ENCODE measurements around the gene AUH. TPM values are rescaled to one million over a fixed set of nuclear protein-coding genes. Genes with fewer than 3 reads are reported as not detected.

AUH gene
- total and polyA plus RNA-seq, 2 donors (not counting 1 experiment from before 2014, with no cell fraction given): 5.2 to 29.1 TPM

DNA sequence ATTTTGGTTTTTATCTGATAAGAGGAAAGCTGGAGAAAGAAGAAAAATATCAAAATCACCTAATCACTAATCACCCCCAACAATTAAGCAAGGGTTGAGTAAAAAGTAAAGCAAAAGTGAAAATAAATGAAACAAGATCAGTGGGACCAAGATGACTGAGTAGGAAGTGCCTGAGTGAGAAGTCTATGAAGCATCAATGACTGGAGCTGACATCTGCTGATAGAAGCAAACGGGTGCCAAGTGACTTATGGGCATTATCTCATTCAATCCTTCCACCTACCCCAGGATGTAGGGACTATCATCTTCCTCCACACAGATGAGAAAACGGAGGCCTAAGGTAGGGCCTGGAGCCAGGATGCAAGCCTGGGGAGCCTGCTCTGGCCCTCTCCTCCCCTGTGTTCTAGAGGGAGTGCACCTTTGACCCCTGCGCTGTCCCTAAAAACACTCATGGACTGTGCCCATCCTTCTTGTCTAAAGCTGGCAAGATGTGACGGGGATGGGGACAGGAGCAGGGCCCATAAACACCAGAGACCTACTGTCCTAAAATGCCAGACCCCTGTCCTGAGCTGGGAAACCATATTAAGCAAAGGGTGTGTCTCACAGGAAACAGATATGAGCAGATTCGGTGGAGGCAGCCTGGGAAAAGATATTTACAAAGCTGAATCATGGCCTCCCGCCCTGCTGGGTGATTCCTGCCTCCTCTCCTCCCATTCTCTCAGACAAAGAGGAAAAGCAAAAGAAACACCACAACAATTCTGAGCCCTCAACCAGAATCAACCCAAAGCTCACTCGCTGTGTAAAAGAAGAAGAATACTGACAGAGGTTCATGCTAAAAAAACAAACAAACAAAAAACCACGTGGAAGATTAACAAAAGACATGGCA, 116.0 kb downstream of the AUH start:
- Mint-ChIP-seq H3K27me3 (no peaks in the 10 kb centered on the region), H3K4me1 (peaks cover 10% of the 10 kb centered on the region), H3K9me3 (ENCODE audit: insufficient read depth) (no peaks in the 10 kb centered on the region), H3K4me3 (no peak overlapping the region), H3K27ac (no peak overlapping the region)
- Histone ChIP-seq H2AFZ (ENCODE audit: insufficient read depth, low read depth, low read length, poor library complexity, severe bottlenecking) (no peak overlapping the region), H3K36me3 (replicated peaks in 1 of 2; ENCODE audit: control extremely low read depth in 1 of 2, control insufficient read depth in 1 of 2, extremely low read depth in 1 of 2, insufficient read depth in 2 of 2, low read length in 1 of 2) (no peaks in the 10 kb centered on the region), H3K4me2 (replicated peaks; ENCODE audit: low read depth, low read length, poor library complexity, severe bottlenecking) (no peak overlapping the region), H3K9me3 (ENCODE audit: control extremely low read depth in 1 of 3, control insufficient read depth in 2 of 3, insufficient read depth in 1 of 3, low read length in 2 of 3) (no peaks in the 10 kb centered on the region), H3K9ac (ENCODE audit: low read length) (no peak overlapping the region), H4K20me1 (ENCODE audit: control insufficient read depth, insufficient read depth, low read length, poor library complexity, severe bottlenecking) (no peaks in the 10 kb centered on the region), H3K27me3 (replicated peaks in 1 of 4; ENCODE audit: control extremely low read depth in 1 of 4, control insufficient read depth in 3 of 4, insufficient read depth in 4 of 4, low read length in 3 of 4) (no peaks in the 10 kb centered on the region), H3K79me2 (ENCODE audit: control insufficient read depth, insufficient read depth, low read length) (no peaks in the 10 kb centered on the region), H3K27ac (ENCODE audit: low read length in 2 of 2) (no peak overlapping the region), H3K4me1 (ENCODE audit: control insufficient read depth in 2 of 2, insufficient read depth in 2 of 2, low read length in 2 of 2) (peaks cover 6 to 7% of the 10 kb centered on the region in 2 donors), H3K4me3 (ENCODE audit: control extremely low read depth in 1 of 5, extremely low read depth in 1 of 5, insufficient read depth in 1 of 5, low read depth in 2 of 5, low read length in 4 of 5) (no peak overlapping the region)
- intact Hi-C loops (cut with micrococcal nuclease): no loop called here
- WGBS (ENCODE audit: insufficient coverage): 84% methylated on average over 3 of the region's 8 CpGs
- no peak for DNase-seq
- ChIA-PET POLR2A (no interaction called here), CTCF (interaction anchor here (2.1 kb wide), 1 partner anchor 11 kb away, joined by 6 read pairs; no protein-coding TSS in a partner anchor)
- TF ChIP-seq EZH2 (IDR thresholded peaks at IDR 0.05; ENCODE audit: borderline replicate concordance, insufficient read depth, low read depth, low read length, poor library complexity, severe bottlenecking): no peak
- TF ChIP-seq, protein P1, sequence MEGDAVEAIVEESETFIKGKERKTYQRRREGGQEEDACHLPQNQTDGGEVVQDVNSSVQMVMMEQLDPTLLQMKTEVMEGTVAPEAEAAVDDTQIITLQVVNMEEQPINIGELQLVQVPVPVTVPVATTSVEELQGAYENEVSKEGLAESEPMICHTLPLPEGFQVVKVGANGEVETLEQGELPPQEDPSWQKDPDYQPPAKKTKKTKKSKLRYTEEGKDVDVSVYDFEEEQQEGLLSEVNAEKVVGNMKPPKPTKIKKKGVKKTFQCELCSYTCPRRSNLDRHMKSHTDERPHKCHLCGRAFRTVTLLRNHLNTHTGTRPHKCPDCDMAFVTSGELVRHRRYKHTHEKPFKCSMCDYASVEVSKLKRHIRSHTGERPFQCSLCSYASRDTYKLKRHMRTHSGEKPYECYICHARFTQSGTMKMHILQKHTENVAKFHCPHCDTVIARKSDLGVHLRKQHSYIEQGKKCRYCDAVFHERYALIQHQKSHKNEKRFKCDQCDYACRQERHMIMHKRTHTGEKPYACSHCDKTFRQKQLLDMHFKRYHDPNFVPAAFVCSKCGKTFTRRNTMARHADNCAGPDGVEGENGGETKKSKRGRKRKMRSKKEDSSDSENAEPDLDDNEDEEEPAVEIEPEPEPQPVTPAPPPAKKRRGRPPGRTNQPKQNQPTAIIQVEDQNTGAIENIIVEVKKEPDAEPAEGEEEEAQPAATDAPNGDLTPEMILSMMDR (IDR thresholded peaks at IDR 0.05): no peak
- no peak for ATAC-seq (ENCODE audit: low read depth)

DNA sequence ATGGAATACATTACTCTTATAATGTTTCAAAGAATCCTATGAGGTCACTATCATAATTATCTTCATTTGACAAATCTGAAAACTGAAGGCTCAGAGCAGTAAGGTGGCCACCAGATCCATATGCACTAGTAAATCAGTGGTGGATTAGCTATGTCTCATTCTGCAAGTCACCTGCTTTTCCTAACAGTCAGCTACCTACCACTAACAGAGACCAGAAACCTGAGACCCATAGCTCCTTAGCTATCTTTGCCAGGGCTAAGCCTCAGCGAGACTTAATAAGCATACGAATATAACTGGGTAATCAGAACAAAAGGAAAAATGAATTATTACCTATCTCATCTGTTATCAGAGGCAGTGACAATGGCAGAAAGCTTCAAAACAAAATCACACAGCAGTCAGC, 118.7 kb downstream of the AUH start:
- intact Hi-C loops (cut with micrococcal nuclease): no loop called here
- H3K4me1 ChIP-seq (ENCODE audit: control insufficient read depth in 2 of 2, insufficient read depth in 2 of 2, low read length in 2 of 2): peaks cover 6 to 7% of the 10 kb centered on the region in 2 donors
- TF ChIP-seq EZH2 (IDR thresholded peaks at IDR 0.05; ENCODE audit: borderline replicate concordance, insufficient read depth, low read depth, low read length, poor library complexity, severe bottlenecking): no peak
- TF ChIP-seq, protein P1 (IDR thresholded peaks at IDR 0.05): no peak
- H2AFZ ChIP-seq (ENCODE audit: insufficient read depth, low read depth, low read length, poor library complexity, severe bottlenecking): no peak overlapping the region
- H3K27ac ChIP-seq (ENCODE audit: low read length in 2 of 2): no peak overlapping the region
- DNase-seq: no peak
- POLR2A ChIA-PET: no interaction called here
- no peaks in the 10 kb centered on the region for H3K36me3 ChIP-seq (replicated peaks in 1 of 2; ENCODE audit: control extremely low read depth in 1 of 2, control insufficient read depth in 1 of 2, extremely low read depth in 1 of 2, insufficient read depth in 2 of 2, low read length in 1 of 2)
- WGBS (ENCODE audit: insufficient coverage): no CpG with 5 or more reads among the region's 2 CpGs
- no peak overlapping the region for H3K4me3 ChIP-seq (ENCODE audit: control extremely low read depth in 1 of 5, extremely low read depth in 1 of 5, insufficient read depth in 1 of 5, low read depth in 2 of 5, low read length in 4 of 5)
- H3K79me2 ChIP-seq (ENCODE audit: control insufficient read depth, insufficient read depth, low read length): no peaks in the 10 kb centered on the region
- H3K9me3 ChIP-seq (ENCODE audit: control extremely low read depth in 1 of 3, control insufficient read depth in 2 of 3, insufficient read depth in 1 of 3, low read length in 2 of 3): no peaks in the 10 kb centered on the region
- peaks cover 10% of the 10 kb centered on the region for H3K4me1 Mint-ChIP-seq
- no peak for ATAC-seq (ENCODE audit: low read depth)
- no peaks in the 10 kb centered on the region for H3K27me3 Mint-ChIP-seq
- CTCF ChIA-PET: no interaction called here
- H4K20me1 ChIP-seq (ENCODE audit: control insufficient read depth, insufficient read depth, low read length, poor library complexity, severe bottlenecking): no peaks in the 10 kb centered on the region
- H3K9me3 Mint-ChIP-seq (ENCODE audit: insufficient read depth): no peaks in the 10 kb centered on the region
- H3K4me2 ChIP-seq (replicated peaks; ENCODE audit: low read depth, low read length, poor library complexity, severe bottlenecking): no peak overlapping the region
- H3K4me3 Mint-ChIP-seq: no peak overlapping the region
- H3K27ac Mint-ChIP-seq: no peak overlapping the region
- no peak overlapping the region for H3K9ac ChIP-seq (ENCODE audit: low read length)
- H3K27me3 ChIP-seq (replicated peaks in 1 of 4; ENCODE audit: control extremely low read depth in 1 of 4, control insufficient read depth in 3 of 4, insufficient read depth in 4 of 4, low read length in 3 of 4): no peaks in the 10 kb centered on the region

All from B cell (primary cell).